ENCODE results near the gene ATP9A.

ATP9A gene

GRCh38 chr20:51627586-51627985, 140.6 kb downstream of the ATP9A start:
- DNase-seq (ENCODE audit: low spot score), result no peak

GRCh38 chr20:51625105-51625504, 143.1 kb downstream of the ATP9A start:
- no peak for DNase-seq (ENCODE audit: low spot score)

- peak; percentile 81 for DNase-seq (ENCODE audit: low spot score)
Measured at GRCh38 chr20:51624157-51624731, 143.9 kb downstream of the ATP9A start.

GRCh38 chr20:51623255-51623654, 144.9 kb downstream of the ATP9A start:
- DNase-seq (ENCODE audit: low spot score), result no peak

GRCh38 chr20:51622004-51622874, 146.0 kb downstream of the ATP9A start:
- DNase-seq (ENCODE audit: low spot score), result no peak

GRCh38 chr20:51620432-51620831, 147.8 kb downstream of the ATP9A start:
- DNase-seq (ENCODE audit: low spot score), result no peak

- no peak for DNase-seq (ENCODE audit: low spot score)
Measured at GRCh38 chr20:51616060-51616459, 152.1 kb downstream of the ATP9A start.

- DNase-seq (ENCODE audit: low spot score), result no peak
Measured at GRCh38 chr20:51614687-51615086, 153.5 kb downstream of the ATP9A start.

- no peak for DNase-seq (ENCODE audit: low spot score)
Measured at GRCh38 chr20:51613580-51613979, 154.6 kb downstream of the ATP9A start.

- DNase-seq (ENCODE audit: low spot score), result no peak
Measured at GRCh38 chr20:51612896-51613295, 155.3 kb downstream of the ATP9A start.

GRCh38 chr20:51611625-51611890, 156.6 kb downstream of the ATP9A start:
- DNase-seq (ENCODE audit: low spot score), result no peak

GRCh38 chr20:51610761-51611624, 157.2 kb downstream of the ATP9A start:
- no peak for DNase-seq (ENCODE audit: low spot score)

- DNase-seq (ENCODE audit: low spot score), result no peak
Measured at GRCh38 chr20:51610111-51610510, 158.1 kb downstream of the ATP9A start.

GRCh38 chr20:51609251-51609650, 158.9 kb downstream of the ATP9A start:
- DNase-seq (ENCODE audit: low spot score), result no peak

GRCh38 chr20:51608061-51608460, 160.1 kb downstream of the ATP9A start:
- DNase-seq (ENCODE audit: low spot score), result no peak

GRCh38 chr20:51607170-51607569, 161.0 kb downstream of the ATP9A start:
- no peak for DNase-seq (ENCODE audit: low spot score)

GRCh38 chr20:51604851-51605250, 163.3 kb downstream of the ATP9A start:
- DNase-seq (ENCODE audit: low spot score), result no peak

- DNase-seq (ENCODE audit: low spot score), result no peak
Measured at GRCh38 chr20:51602131-51602530, 166.1 kb downstream of the ATP9A start.

GRCh38 chr20:51600950-51601349, 167.2 kb downstream of the ATP9A start:
- DNase-seq (ENCODE audit: low spot score), result no peak

GRCh38 chr20:51600016-51600420, 168.2 kb downstream of the ATP9A start:
- no peak for DNase-seq (ENCODE audit: low spot score)

- DNase-seq (ENCODE audit: low spot score), result no peak
Measured at GRCh38 chr20:51598556-51598955, 169.6 kb downstream of the ATP9A start.

GRCh38 chr20:51597389-51598231, 170.6 kb downstream of the ATP9A start:
- no peak for DNase-seq (ENCODE audit: low spot score)

All from germinal center (tissue), 1 donor.